Measurements from ENCODE around the gene PTPRA. TPM values are rescaled to one million over a fixed set of nuclear protein-coding genes. Genes with fewer than 3 reads are reported as not detected.

Gene PTPRA
- total RNA-seq, 1 experiment from 2014 or later: 57.0 TPM

- no peak for TF ChIP-seq CTCF (IDR thresholded peaks at IDR 0.05; ENCODE audit: insufficient read depth in 1 of 2, low read depth in 1 of 2, low read length in 1 of 2, severe bottlenecking in 1 of 2, unreplicated experiment in 1 of 2)
- no peaks in the 10 kb centered on the region for H3K36me3 ChIP-seq (ENCODE audit: control insufficient read depth, insufficient read depth, low read length)
- no peak overlapping the region for H3K4me3 Mint-ChIP-seq (ENCODE audit: unreplicated experiment)
- ChIA-PET CTCF (no interaction called here), POLR2A (interaction anchor here (1.0 kb wide), 1 partner anchor 15 kb away, joined by 3 read pairs; no protein-coding TSS in a partner anchor)
- H3K9me3 ChIP-seq: no peaks in the 10 kb centered on the region
- no peaks in the 10 kb centered on the region for H3K27me3 Mint-ChIP-seq (ENCODE audit: insufficient read depth, unreplicated experiment)
- 0 out of 2 replicates have a peak, but pooled peaks cover 2% of the 10 kb centered on the region for H3K4me1 ChIP-seq
- H3K36me3 Mint-ChIP-seq (ENCODE audit: insufficient read depth, unreplicated experiment): no peaks in the 10 kb centered on the region
- H3K4me3 ChIP-seq (ENCODE audit: low read depth, low read length): no peak overlapping the region
- H3K9me3 Mint-ChIP-seq (ENCODE audit: unreplicated experiment): no peaks in the 10 kb centered on the region
- no TSS peak for BruUV-seq (replicated peaks)
- H3K4me1 Mint-ChIP-seq (ENCODE audit: low read depth, unreplicated experiment): no peaks in the 10 kb centered on the region
- H3K27ac Mint-ChIP-seq (ENCODE audit: unreplicated experiment): no peak overlapping the region
- intact Hi-C loops (cut with micrococcal nuclease; ENCODE audit: unreplicated experiment): no loop called here
- H3K27me3 ChIP-seq (replicated peaks; ENCODE audit: control insufficient read depth, insufficient read depth, low read length): no peaks in the 10 kb centered on the region; the same call in 1 of the 2 replicates
- no peak for DNase-seq
Measured at GRCh38 chr20:3088031-3088430, 214.8 kb downstream of the PTPRA start.

Other genes with a start within 250 kb of the PTPRA start
- gene NOP56, start 220.8 kb upstream of the PTPRA start, total RNA-seq (2022): 497 and 524 TPM in 2 replicates
- gene IDH3B, start 209.3 kb upstream of the PTPRA start, total RNA-seq (2022): 123 and 137 TPM in 2 replicates
- 5.7 and 7.5 TPM in 2 replicates for gene EBF4, start 180.7 kb upstream of the PTPRA start, total RNA-seq (2022)
- gene CPXM1, start 72.9 kb upstream of the PTPRA start, total RNA-seq (2022): not detected in 2 replicates
- gene C20orf141, start 58.5 kb upstream of the PTPRA start, total RNA-seq (2022): not detected in 2 replicates
- gene TMEM239, start 57.1 kb upstream of the PTPRA start, total RNA-seq (2022): not detected in 2 replicates
- 43.9 and 44.7 TPM in 2 replicates for gene PCED1A, start 32.8 kb upstream of the PTPRA start, total RNA-seq (2022)
- gene VPS16, start 32.7 kb upstream of the PTPRA start, total RNA-seq (2022): 41.3 and 46.6 TPM in 2 replicates
- gene GNRH2, start 170.1 kb downstream of the PTPRA start, total RNA-seq (2022): 0.74 TPM in 1 of 2 replicates, not detected in the other
- gene MRPS26, start 172.6 kb downstream of the PTPRA start, total RNA-seq (2022): 93.9 and 95.0 TPM in 2 replicates
- gene OXT, start 198.1 kb downstream of the PTPRA start, total RNA-seq (2022): 1.9 and 2.7 TPM in 2 replicates
- gene AVP, start 211.2 kb downstream of the PTPRA start, total RNA-seq (2022): not detected in 2 replicates